ENCODE measurements around the gene CHI3L1.

The CHI3L1 gene

GRCh38 chr1:203163891-203164635, 22.4 kb downstream of the CHI3L1 start:
- TF ChIP-seq ZNF274 (IDR thresholded peaks at IDR 0.05; ENCODE audit: low read depth, low read length) = no peak
- H3K4me3 ChIP-seq (ENCODE audit: low read length) = no peak overlapping the region

GRCh38 chr1:203162403-203162802, 24.1 kb downstream of the CHI3L1 start:
- no peak overlapping the region for H3K4me3 ChIP-seq (ENCODE audit: low read length)
- TF ChIP-seq ZNF274 (IDR thresholded peaks at IDR 0.05; ENCODE audit: low read depth, low read length) = no peak

- TF ChIP-seq ZNF274 (IDR thresholded peaks at IDR 0.05; ENCODE audit: low read depth, low read length) = no peak
Observed at GRCh38 chr1:203161703-203162102, 24.8 kb downstream of the CHI3L1 start.

GRCh38 chr1:203161175-203161574, 25.3 kb downstream of the CHI3L1 start:
- no peak for TF ChIP-seq ZNF274 (IDR thresholded peaks at IDR 0.05; ENCODE audit: low read depth, low read length)
- H3K4me3 ChIP-seq (ENCODE audit: low read length) = no peak overlapping the region

More at GRCh38 chr1:203161703-203162102, 24.8 kb downstream of the CHI3L1 start:
- no peak overlapping the region for H3K4me3 ChIP-seq (ENCODE audit: low read length)

- no peak overlapping the region for H3K4me3 ChIP-seq (ENCODE audit: low read length)
- TF ChIP-seq ZNF274 (IDR thresholded peaks at IDR 0.05; ENCODE audit: low read depth, low read length) = no peak
Observed at GRCh38 chr1:203159844-203160243, 26.7 kb downstream of the CHI3L1 start.

GRCh38 chr1:203158960-203159665, 27.4 kb downstream of the CHI3L1 start:
- no peak overlapping the region for H3K4me3 ChIP-seq (ENCODE audit: low read length)
- TF ChIP-seq ZNF274 (IDR thresholded peaks at IDR 0.05; ENCODE audit: low read depth, low read length) = no peak

- no peak for TF ChIP-seq ZNF274 (IDR thresholded peaks at IDR 0.05; ENCODE audit: low read depth, low read length)
- no peak overlapping the region for H3K4me3 ChIP-seq (ENCODE audit: low read length)
Observed at GRCh38 chr1:203158423-203158822, 28.1 kb downstream of the CHI3L1 start.

- no peak overlapping the region for H3K4me3 ChIP-seq (ENCODE audit: low read length)
- no peak for TF ChIP-seq ZNF274 (IDR thresholded peaks at IDR 0.05; ENCODE audit: low read depth, low read length)
Observed at GRCh38 chr1:203156280-203156679, 30.2 kb downstream of the CHI3L1 start.

- H3K4me3 ChIP-seq (ENCODE audit: low read length) = no peak overlapping the region
- no peak for TF ChIP-seq ZNF274 (IDR thresholded peaks at IDR 0.05; ENCODE audit: low read depth, low read length)
Observed at GRCh38 chr1:203153989-203154821, 32.3 kb downstream of the CHI3L1 start.

- H3K4me3 ChIP-seq (ENCODE audit: low read length) = no peak overlapping the region
- TF ChIP-seq ZNF274 (IDR thresholded peaks at IDR 0.05; ENCODE audit: low read depth, low read length) = no peak
Observed at GRCh38 chr1:203153051-203153988, 33.2 kb downstream of the CHI3L1 start.

- no peak overlapping the region for H3K4me3 ChIP-seq (ENCODE audit: low read length)
- TF ChIP-seq ZNF274 (IDR thresholded peaks at IDR 0.05; ENCODE audit: low read depth, low read length) = no peak
Observed at GRCh38 chr1:203152158-203153034, 34.1 kb downstream of the CHI3L1 start.

GRCh38 chr1:203151362-203152157, 34.9 kb downstream of the CHI3L1 start:
- no peak for TF ChIP-seq ZNF274 (IDR thresholded peaks at IDR 0.05; ENCODE audit: low read depth, low read length)
- H3K4me3 ChIP-seq (ENCODE audit: low read length) = no peak overlapping the region
